ENCODE data around the gene RNF167.

RNF167 gene

DNA sequence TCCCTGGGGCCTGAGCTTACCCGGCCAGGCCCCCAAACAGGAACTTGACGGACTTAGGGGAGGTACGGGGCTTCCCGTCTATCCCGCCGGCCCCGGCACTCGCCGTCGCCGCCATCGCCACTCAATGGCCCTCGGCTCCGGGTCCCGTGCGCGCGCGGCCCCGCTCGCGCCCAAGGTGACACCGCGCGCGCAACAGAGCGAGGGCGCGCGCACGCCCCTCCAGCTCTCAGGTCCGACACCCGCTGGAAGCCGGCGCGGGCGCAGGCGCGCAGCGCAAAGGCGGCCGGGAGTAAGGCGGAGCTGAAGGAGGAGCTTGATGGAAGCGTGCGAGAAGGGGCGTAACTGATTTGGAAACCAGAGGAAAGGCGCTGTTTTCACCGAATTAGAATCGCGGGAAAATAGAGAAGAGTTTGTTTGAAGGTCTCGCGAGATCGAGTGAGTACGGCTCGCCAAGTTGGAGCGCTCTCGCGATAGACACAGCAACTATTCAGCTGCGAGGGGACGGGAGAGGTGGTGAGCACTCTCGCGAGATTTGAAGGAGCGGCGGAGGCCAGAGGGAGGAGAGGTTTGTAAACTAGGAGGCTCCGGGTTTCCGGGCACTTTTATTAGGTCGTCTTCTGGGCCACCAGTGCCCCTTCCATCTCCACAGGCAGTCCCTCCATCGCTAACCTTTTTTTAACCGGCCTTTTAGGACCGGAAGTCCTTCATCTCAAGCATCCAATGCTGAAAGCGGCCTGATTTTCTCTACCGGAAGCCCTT, at the start of gene RNF167, which contains the start of gene SLC25A11:
RNF167 (plus strand) TSS at position 473 of the 759 bp plus-strand sequence. CDS start 642 bp downstream, outside the sequence.
SLC25A11 (minus strand) TSS at position 251 of the 759 bp plus-strand sequence; CDS start at position 115, 136 bp downstream.
- peak; percentile 92 for DNase-seq

DNA sequence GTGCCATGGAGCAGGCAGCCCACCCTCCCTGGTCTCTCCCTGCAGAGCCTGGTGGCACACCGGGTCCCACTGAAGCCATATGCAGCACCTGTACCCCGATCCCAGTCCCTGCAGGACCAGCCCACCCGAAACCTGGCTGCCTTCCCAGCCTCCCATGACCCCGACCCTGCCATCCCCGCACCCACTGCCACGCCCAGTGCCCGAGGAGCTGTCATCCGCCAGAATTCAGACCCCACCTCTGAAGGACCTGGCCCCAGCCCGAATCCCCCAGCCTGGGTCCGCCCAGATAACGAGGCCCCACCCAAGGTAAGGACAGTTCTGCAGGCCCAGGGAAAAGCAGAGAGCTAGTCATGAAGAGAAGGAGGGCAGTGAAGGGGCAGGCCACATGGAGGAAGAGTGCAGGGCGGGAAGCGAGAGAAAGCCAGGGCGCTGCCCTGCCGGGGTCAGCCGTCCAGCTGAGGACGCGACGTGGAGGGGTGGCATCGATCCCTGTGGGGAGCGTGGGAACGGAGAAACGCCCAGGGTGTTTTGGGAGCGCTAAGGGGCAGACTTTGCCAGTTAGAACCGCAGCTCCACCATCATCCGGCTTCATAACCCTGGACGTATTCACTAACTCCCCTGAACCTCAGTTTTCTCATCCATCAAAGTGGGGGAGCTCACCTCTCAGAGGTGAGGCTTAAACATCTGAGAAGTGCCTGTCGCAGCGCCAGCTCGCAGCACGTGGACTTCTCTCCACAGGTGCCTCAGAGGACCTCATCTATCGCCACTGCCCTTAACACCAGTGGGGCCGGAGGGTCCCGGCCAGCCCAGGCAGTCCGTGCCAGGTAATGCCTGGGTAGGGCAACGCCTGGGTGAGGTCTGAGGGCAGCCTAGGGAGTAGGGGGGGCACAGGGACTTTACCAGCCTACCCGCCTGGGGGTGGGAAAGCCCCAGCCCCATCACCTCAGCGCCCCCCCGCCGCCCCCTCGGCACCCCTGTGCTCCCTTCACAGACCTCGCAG, 48.4 kb upstream of the RNF167 start:
- DNase-seq: no peak

DNA sequence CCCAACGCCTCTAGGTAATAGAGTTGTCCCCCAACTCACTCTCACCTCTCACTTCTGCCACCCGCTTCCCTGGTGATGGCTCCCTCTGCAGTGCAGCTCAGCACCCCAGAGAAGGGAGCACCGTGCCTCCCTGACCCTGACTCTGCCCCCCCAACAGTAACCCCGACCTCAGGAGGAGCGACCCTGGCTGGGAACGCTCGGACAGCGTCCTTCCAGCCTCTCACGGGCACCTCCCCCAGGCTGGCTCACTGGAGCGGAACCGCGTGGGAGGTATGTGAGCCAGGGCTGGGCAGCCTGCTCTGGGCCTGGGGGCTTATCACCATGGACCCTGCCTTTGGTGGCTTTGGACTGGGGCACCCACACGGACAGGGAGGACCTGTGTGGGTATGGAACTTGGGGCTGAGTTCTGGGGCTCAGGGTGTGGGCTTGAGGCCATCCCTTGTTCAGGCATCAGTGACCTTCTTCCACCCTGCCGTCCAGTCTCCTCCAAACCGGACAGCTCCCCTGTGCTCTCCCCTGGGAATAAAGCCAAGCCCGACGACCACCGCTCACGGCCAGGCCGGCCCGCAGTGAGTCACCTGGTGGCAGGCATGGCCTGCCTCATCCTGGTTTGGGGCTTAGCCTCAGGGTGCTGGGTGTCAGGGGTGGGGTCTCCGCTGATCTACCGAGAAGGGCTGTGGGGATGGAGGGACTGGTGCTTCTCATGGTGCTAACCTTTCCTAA, 47.4 kb upstream of the RNF167 start:
- no peak for DNase-seq

DNA sequence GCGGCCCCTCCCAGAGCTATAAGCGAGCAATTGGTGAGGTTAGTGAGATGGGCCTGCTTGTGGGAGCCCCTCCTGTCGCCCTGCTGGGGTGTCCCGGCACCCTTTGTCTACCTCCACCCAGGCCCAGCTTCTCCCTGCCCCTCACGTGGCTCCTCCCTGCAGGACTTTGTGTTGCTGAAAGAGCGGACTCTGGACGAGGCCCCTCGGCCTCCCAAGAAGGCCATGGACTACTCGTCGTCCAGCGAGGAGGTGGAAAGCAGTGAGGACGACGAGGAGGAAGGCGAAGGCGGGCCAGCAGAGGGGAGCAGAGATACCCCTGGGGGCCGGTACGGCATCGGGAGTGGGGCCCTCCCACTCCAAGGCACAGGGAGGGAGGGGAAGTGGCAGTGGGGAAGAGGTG, 46.8 kb upstream of the RNF167 start:
- no peak for DNase-seq

DNA sequence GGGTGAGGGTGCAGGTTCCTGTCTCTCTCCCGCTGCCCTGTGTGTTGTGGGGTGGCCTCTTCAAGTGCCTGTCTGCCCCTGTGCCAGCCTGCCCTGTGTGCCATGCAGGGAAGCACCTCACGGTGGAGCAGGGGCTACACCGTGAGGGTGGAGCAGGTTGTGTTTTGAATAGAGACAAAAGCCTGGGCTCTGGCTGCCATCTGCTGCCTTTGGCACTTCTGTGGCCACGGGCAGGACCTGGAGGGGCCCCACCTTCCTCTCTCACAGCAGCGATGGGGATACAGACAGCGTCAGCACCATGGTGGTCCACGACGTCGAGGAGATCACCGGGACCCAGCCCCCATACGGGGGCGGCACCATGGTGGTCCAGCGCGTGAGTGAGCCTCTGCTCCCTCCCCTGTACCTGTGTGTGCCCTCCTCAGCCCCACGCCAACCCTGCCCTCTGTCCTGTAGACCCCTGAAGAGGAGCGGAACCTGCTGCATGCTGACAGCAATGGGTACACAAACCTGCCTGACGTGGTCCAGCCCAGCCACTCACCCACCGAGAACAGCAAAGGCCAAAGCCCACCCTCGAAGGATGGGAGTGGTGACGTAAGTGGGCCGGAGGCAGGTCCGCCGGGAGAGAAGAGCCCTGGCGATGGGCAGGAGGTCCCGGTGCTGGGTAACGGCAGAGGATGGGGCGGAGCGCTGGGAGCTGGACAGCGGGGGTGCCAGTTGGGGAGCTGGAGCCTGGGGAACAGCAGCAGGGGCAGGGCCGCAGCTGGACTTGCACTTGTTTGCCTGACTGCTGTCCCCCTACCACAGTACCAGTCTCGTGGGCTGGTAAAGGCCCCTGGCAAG, 46.1 kb upstream of the RNF167 start:
- no peak for DNase-seq

DNA sequence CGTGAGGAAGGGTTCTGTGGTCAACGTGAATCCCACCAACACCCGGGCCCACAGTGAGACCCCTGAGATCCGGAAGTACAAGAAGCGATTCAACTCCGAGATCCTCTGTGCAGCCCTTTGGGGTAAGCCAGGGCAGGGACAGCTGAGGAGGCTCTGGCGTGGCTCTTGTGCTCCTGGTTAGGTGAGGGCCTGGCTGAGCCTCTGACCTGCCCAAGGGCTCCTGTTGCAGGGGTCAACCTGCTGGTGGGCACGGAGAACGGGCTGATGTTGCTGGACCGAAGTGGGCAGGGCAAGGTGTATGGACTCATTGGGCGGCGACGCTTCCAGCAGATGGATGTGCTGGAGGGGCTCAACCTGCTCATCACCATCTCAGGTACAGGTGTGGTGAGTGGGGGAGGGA, 44.9 kb upstream of the RNF167 start:
- DNase-seq: no peak

DNA sequence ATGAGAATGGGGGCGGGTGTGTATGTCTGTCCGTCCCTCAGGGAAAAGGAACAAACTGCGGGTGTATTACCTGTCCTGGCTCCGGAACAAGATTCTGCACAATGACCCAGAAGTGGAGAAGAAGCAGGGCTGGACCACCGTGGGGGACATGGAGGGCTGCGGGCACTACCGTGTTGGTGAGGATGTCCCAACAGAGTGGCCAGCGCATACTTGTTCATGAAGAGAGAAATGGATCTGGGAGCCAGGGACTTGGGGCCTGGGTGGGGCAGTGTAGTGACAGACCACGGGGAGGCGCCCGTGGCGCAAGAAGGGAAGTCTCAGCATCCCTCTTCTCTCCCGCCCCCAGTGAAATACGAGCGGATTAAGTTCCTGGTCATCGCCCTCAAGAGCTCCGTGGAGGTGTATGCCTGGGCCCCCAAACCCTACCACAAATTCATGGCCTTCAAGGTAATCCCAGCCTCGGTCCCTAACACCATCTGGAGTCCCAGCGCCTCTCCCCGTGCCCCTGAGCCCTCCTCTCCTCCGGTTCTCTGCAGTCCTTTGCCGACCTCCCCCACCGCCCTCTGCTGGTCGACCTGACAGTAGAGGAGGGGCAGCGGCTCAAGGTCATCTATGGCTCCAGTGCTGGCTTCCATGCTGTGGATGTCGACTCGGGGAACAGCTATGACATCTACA, 44.3 kb upstream of the RNF167 start:
- DNase-seq: no peak

DNA sequence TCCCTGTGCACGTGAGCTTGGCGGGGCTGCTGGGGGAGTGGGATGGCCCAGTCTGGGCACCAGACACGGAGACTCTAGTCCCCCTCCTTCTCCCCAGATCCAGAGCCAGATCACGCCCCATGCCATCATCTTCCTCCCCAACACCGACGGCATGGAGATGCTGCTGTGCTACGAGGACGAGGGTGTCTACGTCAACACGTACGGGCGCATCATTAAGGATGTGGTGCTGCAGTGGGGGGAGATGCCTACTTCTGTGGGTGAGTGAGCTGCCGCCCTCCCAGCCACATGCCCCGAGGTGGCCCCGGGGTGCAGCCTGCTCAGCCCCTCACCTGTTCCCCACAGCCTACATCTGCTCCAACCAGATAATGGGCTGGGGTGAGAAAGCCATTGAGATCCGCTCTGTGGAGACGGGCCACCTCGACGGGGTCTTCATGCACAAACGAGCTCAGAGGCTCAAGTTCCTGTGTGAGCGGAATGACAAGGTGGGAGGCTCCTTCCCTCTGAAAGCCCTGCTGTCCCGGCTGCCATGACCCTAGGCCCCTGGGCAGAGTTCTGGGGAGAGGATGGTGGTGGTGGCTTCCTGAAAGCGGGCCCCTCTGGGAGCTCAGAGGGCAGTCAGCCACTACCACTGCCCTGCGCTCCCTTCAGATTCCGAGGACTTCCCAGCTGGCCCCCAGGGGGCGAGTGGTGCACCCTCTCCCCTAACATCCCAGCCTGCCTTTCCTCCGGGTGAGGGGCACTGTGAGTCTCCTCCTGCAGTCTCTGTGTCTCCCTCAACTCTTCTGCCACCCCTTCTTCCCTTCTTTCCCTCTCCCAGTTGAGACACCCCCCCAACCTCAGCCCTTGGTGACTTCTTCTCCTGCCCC, 43.5 kb upstream of the RNF167 start:
- no peak for DNase-seq

DNA sequence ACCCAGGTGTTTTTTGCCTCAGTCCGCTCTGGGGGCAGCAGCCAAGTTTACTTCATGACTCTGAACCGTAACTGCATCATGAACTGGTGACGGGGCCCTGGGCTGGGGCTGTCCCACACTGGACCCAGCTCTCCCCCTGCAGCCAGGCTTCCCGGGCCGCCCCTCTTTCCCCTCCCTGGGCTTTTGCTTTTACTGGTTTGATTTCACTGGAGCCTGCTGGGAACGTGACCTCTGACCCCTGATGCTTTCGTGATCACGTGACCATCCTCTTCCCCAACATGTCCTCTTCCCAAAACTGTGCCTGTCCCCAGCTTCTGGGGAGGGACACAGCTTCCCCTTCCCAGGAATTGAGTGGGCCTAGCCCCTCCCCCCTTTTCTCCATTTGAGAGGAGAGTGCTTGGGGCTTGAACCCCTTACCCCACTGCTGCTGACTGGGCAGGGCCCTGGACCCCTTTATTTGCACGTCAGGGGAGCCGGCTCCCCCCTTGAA, 42.8 kb upstream of the RNF167 start:
- no peak for DNase-seq

DNA sequence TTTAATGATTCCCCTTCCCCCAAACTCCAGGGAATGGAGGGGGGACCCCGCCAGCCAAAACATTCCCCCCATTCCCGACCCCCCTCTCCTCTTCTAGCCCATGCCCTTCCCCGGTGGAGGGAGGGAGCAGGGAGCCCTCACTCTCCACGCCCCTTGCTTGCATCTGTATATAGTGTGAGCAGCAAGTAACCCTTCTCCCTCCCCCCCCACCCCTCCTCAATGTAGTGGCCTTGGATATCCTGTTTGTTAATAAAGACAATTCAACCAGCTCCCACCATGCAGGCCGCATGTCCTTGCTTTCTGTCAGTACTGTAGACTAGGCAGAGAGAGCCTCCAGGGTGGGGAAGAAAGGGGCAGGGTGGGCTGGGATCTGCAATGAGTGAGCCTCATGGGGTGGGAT, 42.3 kb upstream of the RNF167 start:
- DNase-seq: no peak

DNA sequence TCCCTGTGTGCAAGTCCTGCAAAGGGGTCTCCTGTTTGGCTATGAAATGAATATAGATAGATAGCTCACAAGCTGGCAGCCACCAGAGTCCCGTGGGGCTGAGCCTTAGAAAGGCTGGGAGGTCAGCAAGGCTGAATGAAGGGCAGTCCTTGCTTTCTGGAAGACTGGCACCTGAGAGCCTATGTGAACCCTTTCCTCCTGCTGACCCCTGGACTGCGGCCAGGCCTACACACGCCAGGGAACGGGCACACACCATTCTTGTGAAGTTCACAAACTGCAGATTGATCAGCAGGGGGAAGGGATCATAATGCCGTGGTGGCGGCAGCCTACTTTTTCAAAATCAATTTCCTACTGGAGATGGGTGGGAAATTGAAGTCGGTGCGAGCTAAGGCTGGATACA, 41.7 kb upstream of the RNF167 start:
- DNase-seq: no peak

DNA sequence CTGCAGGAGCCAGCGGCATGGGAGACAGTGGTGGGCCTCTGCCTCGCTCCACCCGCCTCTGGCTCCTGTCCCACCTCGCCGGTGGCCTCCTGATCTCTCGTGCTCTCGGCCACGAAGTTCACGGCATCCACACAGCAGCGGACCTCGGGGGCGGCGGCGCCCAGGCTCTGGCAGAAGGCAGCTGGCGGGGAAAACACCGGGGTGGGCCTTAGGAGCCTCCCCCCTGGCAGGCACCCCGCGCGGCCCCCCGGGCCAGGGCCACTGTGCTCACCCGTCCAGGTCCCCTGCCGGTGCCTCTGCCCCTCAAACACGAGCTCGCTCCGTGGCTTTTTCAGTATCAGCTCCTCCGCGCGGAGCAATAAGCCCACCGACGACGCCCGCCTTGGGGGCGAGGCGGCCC, 41.1 kb upstream of the RNF167 start:
- DNase-seq: no peak

DNA sequence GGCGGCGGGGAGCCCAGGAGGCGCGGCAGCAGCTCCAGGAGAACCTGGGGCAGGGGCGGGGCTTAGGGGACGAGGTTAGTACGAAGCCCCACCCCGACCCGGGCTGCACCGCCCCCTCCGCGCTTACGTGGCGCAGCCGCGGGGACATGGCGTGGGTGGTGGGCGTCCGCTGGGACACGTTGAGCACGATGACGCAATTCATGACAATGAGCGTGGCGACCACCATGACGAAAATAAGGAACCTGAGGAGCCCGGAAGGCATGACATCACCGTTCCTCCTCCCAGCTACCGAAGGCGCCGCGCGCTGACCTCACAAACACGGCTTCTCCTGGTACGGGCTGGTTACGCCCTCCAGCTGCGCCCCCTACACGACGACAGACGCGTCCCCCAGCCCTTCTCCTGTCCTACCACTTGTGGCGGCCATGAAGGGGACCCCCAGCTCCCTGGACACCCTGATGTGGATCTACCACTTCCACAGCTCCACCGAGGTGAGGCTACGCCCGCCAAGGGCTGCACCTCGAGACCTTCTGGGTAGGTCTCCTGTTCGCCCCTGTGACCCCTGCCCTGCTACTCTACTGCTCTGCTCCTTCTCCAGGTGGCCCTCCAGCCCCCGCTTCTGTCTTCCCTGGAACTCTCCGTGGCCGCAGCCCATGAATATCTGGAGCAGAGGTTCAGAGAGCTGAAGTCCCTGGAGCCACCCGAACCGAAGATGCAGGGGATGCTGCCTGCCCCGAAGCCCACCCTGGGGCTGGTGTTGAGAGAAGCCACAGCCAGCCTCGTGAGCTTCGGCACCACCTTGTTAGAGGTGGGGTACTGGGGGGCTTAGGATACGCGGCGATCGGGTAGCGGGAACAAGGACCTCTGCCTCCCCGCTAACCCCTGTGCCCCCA, 40.5 kb upstream of the RNF167 start, which contains the start of gene C17orf107:
C17orf107 (plus strand) TSS at position 196 of the 890 bp plus-strand sequence; CDS start at position 423, 227 bp downstream.
- DNase-seq: peak; percentile 23

DNA sequence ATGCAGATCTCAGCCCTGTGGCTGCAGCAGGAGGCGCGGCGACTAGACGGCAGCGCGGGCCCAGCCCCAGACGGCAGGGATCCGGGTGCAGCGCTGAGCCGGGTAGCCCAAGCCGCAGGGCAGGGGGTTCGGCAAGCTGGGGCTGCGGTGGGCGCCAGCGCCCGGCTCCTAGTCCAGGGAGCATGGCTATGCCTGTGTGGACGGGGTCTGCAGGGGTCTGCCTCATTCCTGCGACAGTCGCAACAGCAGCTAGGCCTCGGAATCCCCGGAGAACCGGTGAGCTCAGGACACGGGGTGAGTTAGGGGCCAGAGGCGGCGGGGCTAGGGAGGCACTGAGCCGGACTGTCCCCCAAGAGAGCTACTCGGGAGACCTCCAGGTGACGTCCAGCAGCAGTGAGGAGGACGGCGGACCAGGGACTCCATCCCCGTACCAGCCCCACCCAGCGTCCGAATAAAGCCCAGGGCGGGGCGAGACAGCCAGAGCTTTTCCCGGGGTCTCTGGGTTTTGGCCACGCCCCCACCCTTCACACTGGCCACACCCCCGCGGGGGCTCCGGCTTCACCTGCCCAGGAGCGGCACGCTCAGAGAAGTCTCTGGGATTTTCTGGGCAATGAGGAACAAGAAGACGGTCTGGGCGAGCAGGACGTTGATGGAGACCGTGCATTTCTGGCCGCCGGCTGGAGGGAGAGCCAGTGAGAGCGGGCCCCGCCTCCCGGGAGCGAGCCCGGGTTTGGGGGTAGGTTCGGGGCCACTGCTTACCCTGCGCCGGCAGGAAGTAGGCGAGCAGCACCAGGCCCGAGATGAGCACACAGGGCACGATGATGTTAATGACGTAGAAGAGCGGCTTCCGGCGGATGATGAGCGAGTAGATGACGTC, 39.6 kb upstream of the RNF167 start:
- DNase-seq: no peak

DNA sequence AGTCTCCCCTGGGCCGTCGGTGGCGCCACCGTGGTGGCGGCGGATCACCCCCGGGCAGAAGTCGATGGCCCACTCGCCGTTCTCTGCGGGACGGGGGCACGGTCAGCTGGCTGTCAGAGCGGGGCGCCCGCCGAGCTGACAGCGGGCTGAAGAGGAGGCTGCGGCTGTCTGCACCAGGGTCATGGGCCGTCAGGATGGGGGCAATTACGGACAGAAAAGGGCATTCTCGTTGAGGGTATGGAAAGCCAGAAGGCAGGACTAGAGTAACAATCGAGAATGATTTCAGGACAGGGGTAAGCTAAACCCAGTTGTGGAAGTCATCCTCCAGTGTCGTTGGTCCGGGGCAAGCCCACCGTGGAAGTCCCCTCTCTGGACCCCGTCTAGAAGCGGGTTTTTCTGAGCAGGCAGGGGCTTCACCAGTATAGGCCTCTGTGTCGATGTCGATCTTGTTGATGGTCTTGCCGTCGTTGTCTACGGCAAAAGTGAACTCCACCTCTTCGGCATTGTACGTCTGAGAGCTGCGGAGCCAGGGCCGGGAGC, 38.9 kb upstream of the RNF167 start:
- DNase-seq: no peak

DNA sequence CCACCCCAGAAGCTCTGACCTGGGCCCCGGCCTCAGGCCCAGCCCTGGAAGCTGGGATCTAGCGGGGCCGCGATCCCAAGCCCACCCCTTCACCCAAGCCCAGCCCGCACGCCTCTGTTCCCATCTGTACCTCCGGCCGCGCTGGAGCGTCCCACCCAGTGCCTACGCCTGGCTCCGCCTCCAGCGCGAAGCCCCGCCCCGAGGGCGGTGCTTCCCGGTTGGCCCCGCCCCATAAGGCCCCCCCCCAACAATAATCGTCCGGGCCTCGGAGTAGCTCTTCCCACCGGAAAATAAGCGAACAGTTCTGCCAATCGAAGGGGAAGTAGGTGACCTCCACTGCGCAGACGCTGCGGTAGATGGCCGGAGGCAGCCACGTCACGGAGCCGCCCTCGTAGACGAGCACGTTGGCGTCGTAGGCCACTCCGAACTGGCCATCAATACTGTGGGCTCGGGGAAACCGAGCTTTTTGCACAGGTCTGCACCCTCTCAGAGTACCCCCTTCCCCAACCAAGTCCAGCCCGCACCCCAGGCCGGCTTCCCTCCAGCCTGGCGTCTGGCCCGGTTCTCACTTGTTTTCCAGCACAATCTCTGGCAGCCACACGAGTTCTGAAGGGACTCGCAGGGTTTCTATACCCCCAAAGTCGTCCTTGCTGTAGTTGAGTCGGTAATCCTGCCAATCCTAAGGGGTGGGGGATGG, 38.3 kb upstream of the RNF167 start:
- no peak for DNase-seq

DNA sequence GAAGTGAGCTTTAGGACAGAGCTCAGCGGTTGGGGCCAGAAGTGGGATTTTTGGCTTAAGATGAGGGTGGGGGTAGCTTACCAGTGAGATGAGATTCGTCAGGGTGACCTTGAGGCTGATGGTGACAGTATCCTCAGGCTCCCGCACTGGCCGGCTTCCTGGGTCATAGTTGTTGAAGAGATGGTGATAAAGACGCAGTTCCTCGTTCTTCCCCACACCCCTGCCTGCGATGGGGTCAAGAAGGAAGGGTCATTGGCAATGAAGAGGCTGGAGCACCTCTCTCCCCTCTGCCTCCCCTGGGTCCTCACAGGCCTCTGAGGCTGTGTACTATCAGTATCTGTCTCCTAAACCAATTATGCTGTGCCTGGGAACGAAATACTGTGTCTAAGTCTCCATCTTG, 37.5 kb upstream of the RNF167 start:
- no peak for DNase-seq

Data from GOT3 (cell line).